GM19455 (cell line): ENCODE data around the gene CTDSPL.
"Not testable (repeated sequence)": the region's sequence is repeated elsewhere in the genome, so short reads cannot be mapped to it uniquely, and the experiment has no call there.

Experiments
- ATAC-seq: cut with Tn5 transposase; IDR thresholded peaks from one replicate; pipeline ENCODE4 v1.9.1; 2021; ENCODE audit not compliant: unreplicated experiment

The CTDSPL gene

DNA sequence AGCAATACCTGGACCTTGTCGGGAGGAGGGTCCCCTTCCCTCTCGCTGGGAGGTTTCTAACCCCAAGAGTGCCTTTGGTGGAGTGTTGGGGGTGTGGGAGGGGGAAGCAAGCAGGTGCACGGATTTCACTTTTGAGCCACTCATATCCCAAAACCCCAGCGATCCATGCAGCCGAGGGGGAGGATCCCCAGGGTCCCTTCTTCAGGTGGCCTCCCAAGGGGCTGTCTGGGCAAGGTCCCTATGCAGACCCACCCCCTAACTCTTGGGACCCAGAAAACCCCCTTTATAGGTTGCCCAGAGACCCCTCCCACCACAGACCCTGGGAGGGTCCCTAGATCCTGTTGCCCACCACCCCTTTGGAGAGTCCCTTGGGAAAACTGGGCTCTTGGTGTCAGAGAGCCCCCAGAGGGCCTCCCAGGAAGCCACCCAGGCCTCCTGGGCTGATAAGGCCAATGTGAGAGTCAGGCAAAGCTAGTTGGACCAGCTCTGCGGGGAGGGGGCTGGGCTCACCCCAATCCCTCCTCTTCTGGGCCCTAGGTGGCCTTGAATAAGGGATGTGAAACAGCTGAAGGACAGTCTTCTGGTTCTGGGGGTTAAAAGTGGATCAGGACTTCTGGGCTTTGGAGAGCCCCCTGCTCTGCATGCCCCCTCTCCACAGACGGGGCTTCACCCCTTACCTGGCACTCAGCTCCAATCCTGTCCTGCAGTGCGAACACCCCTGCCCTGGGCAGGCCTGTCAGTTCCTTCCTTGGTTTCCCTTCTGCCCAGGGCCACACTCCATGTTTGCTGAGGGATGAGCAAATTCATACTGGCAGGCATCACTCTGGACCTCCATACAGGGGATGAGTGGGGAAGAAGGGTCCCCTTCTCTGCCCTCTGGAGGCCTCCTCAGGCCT lies 168.7 kb downstream of the CTDSPL start:
- no peak for ATAC-seq

DNA sequence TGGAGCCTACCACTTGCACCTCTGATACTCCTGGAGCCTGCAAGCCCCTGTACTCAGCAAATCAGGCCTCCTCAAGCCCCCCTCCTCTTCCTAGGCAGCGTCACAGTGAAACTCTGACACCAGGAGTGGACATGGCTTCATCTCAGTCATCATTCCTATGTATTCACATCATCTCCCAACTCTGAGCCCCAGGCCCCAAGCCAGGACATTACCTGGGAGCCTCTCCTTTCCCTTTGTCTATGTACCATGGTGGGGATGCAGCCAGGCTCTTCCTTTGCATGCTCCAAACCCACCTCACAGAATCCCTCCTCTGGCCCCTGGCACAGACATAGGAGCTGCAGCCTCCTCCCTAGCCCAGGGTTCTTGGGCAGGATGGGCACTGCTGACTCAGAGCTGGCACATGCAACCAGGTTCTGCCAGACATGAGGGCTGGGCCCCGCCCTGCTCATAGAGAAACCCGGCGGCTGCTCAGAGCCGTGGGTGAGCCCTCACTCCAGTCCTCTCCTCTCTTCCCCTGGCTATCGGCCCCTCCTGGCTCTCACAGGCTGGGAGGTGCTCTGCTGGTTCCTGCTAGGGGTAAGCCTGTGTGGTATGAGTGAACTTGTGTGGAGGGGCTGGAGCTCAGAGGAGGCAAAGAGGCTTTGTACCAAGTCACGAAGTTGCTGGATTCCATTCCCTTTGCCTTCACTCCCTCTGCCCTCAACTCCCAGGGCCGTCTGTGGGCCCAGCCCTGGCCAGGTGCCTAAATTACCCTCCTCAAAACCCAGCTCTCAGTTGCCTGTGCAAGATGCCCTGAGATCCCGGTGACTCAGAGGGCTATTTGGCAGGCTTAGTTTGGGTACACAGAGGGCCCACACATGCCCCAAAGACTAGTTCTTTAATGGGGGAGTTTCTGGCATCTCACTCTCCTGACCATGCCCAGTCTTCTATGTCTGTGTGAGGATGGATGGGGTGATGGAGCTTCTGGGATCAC lies 169.6 kb downstream of the CTDSPL start:
- no peak for ATAC-seq

DNA sequence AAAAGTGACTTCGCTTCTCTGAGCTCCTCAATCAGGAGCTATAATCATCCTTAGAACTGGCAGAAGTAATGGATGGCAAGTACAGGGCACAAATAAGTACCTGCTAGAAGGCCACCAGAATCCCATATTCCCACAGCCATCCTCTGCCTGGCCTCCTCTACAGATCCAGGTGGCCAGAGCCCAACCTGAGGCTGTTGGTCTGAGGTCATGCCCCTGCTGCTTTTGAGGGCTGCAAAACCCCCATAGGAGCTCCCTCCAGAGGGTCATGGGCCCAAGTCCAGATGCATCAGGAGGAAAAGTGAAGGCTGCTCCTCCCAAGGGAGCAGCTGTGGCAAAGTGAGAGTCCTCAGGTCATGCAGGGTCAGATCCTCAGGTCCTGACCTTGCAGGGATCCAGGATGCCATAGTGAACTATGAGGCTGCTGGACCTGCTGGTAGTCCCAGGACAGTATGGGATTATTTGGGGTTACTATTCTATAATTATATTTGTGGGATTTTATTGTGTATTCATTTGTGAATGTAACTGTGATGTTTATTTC lies 170.7 kb downstream of the CTDSPL start:
- ATAC-seq: no peak

DNA sequence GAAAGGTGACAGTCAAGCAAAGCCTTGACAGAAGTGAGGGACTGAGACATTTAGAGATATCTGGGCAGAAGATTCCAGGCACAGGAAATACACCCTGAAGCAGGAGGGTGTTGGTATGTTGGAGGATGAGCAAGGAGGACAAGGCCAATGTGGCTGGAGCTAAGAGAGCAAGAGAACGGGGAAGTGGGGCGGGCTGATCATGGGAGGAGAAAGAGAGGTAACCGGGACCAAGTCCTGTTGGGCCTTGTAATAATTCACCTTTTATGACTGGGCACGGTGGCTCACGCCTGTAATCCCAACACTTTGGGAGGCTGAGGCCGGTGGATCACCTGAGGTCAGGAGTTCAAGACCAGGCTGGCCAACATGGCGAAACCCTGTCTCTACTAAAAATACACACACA lies 171.9 kb downstream of the CTDSPL start:
- not testable (repeated sequence) for ATAC-seq
